Trophoblast cell (in vitro differentiated cells and primary cell): ENCODE measurements around the gene PLK5.

ENCODE experiments used
- DNase-seq, 2 donors: peaks; one replicate each; pipeline ENCODE4 v3.0.0-alpha.2; 2016
- H2AFZ ChIP-seq: 2 replicates; pipeline ENCODE4 v1.6.1; 2013; ENCODE audit warnings: low read length, moderate library complexity, mild to moderate bottlenecking; ENCODE audit not compliant: insufficient read depth, poor library complexity
- H2AK5ac ChIP-seq: 2 replicates; pipeline ENCODE4 v1.6.1; 2013; ENCODE audit warnings: mild to moderate bottlenecking, low read length
- H2BK120ac ChIP-seq: 2 replicates; pipeline ENCODE4 v1.6.1; 2013; ENCODE audit warnings: low read length, mild to moderate bottlenecking, moderate library complexity; ENCODE audit not compliant: insufficient read depth, poor library complexity
- H2BK12ac ChIP-seq: 2 replicates; pipeline ENCODE4 v1.6.1; 2013; ENCODE audit warnings: mild to moderate bottlenecking, low read length, moderate library complexity
- H2BK5ac ChIP-seq: 2 replicates; pipeline ENCODE4 v1.6.1; 2013; ENCODE audit warnings: low read length, low read depth, moderate library complexity, mild to moderate bottlenecking; ENCODE audit not compliant: poor library complexity
- H3K14ac ChIP-seq: 2 replicates; pipeline ENCODE4 v1.6.1; 2013; ENCODE audit warnings: mild to moderate bottlenecking, low read length
- H3K18ac ChIP-seq: 2 replicates; pipeline ENCODE4 v1.6.1; 2013; ENCODE audit warnings: mild to moderate bottlenecking, low read length
- H3K23ac ChIP-seq: 2 replicates; pipeline ENCODE4 v1.6.1; 2013; ENCODE audit warnings: low read length
- H3K27ac ChIP-seq: 2 replicates; pipeline ENCODE4 v1.5.1; 2013; ENCODE audit warnings: low read depth, mild to moderate bottlenecking, inconsistent platforms, low read length, moderate library complexity
- H3K27me3 ChIP-seq: 2 replicates; pipeline ENCODE4 v1.6.1; 2013; ENCODE audit warnings: inconsistent platforms, mild to moderate bottlenecking, low read length, moderate library complexity; ENCODE audit not compliant: insufficient read depth
- H3K36me3 ChIP-seq, 2 experiments: 1 replicate in 1 of 2; 2 replicates in 1 of 2; pipeline ENCODE4 v1.6.1; 2013; ENCODE audit warnings: low read length in 2 of 2, mild to moderate bottlenecking in 2 of 2, moderate library complexity in 1 of 2; ENCODE audit not compliant: insufficient read depth in 2 of 2, control insufficient read depth in 1 of 2
- H3K4ac ChIP-seq: 2 replicates; pipeline ENCODE4 v1.6.1; 2013; ENCODE audit warnings: low read depth, mild to moderate bottlenecking, low read length, moderate library complexity
- H3K4me1 ChIP-seq, 2 experiments: 1 replicate in 1 of 2; 2 replicates in 1 of 2; pipeline ENCODE4 v1.6.1; 2013; ENCODE audit warnings: low read length in 2 of 2, mild to moderate bottlenecking in 2 of 2, moderate library complexity in 1 of 2; ENCODE audit not compliant: insufficient read depth in 2 of 2, control insufficient read depth in 1 of 2
- H3K4me2 ChIP-seq: 2 replicates; pipeline ENCODE4 v1.6.1; 2013; ENCODE audit warnings: inconsistent platforms, mild to moderate bottlenecking, low read length, moderate library complexity
- H3K4me3 ChIP-seq: 2 replicates; pipeline ENCODE4 v1.5.1; 2013; ENCODE audit warnings: mild to moderate bottlenecking, low read depth, low read length, inconsistent platforms
- H3K79me1 ChIP-seq: one replicate; pipeline ENCODE4 v1.6.1; 2013; ENCODE audit warnings: low read length
- H3K79me2 ChIP-seq: 2 replicates; pipeline ENCODE4 v1.6.1; 2013; ENCODE audit warnings: low read length, mild to moderate bottlenecking; ENCODE audit not compliant: control insufficient read depth, insufficient read depth, poor library complexity
- H3K9ac ChIP-seq: 2 replicates; pipeline ENCODE4 v1.6.1; 2013; ENCODE audit warnings: mild to moderate bottlenecking, low read length
- H3K9me3 ChIP-seq: 2 replicates; pipeline ENCODE4 v1.6.1; 2013; ENCODE audit warnings: low read depth, mild to moderate bottlenecking, control low read depth, inconsistent platforms, low read length; ENCODE audit not compliant: insufficient read depth
- H4K12ac ChIP-seq: 2 replicates; pipeline ENCODE4 v1.6.1; 2013; ENCODE audit warnings: low read depth, mild to moderate bottlenecking, low read length, moderate library complexity
- H4K8ac ChIP-seq: 2 replicates; pipeline ENCODE4 v1.6.1; 2013; ENCODE audit warnings: low read depth, mild to moderate bottlenecking, low read length, moderate library complexity
- H4K91ac ChIP-seq: one replicate; pipeline ENCODE4 v1.6.1; 2013; ENCODE audit warnings: low read depth, mild to moderate bottlenecking, low read length, moderate library complexity
- WGBS: extraction: QIAGEN DNeasy Blood & Tissue Kit; methylation state at CpG from one replicate; pipeline ENCODE4 v1.1.7; 2013; ENCODE audit warnings: missing lambda C conversion rate; ENCODE audit not compliant: insufficient read length, insufficient coverage; ENCODE audit errors: extremely low coverage; 5-methylcytosine and 5-hydroxymethylcytosine counted together

PLK5 gene

DNA sequence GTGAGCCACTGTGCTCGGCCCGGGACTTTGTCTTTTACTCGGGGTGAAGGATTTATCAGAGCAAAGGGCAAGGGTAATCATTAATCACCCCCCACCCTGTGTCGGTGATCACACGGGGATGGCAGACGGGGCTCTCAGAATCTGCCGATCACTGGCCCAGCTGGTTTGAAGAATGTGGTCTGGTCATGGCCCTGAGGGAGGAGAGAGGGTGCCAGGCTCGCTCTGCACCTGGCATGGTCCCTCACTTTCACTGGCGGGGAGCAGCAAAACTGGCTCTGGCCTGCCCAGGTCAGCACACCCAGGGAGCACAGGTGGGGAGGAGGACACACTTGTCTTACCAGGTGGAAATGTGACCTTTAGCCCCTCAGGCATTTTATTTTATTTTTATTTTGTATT lies 22.7 kb upstream of the PLK5 start:
- no CpG with 5 or more reads among the region's 9 CpGs for WGBS
- H3K18ac ChIP-seq: no peak overlapping the region

DNA sequence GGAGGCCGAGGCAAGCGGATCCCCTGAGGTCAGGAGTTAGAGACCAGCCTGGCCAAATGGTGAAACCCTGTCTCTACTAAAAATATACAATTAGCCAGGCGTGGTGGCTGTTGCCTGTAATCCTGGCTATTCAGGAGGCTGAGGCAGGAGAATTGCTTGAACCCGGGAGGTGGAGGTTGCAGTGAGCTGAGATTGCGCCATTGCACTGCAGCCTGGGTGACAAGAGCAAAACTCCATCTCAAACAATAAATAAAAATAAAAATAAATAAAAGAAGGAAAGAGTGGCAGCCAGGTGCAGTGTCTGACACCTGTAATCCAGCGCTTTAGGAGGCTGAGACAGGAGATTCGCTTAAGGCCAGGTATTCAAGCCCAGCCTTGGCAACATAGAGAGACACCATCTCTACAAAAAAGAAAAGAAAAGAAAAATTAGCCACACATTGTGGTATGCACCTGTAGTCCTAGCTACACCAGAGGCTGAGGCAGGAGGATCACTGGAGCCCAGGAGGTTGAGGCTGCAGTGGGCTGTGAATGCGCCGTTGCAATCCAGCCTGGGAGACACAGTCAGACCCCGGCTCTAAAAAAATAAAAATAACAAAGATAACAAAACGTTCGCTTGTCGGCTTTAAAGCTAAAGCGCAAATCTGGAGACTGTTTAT lies 21.3 kb upstream of the PLK5 start:
- Histone ChIP-seq H3K14ac (no peak overlapping the region), H3K4me1 (peaks cover 2 to 6% of the 10 kb centered on the region in 2 experiments), H4K8ac (no peak overlapping the region), H2BK12ac (no peak overlapping the region), H3K27ac (no peak overlapping the region), H3K4me3 (no peak overlapping the region), H2BK5ac (no peak overlapping the region), H2AK5ac (no peak overlapping the region), H3K18ac (no peak overlapping the region), H3K9me3 (peaks cover 16% of the 10 kb centered on the region), H3K36me3 (no peaks in the 10 kb centered on the region), H2BK120ac (no peak overlapping the region), H4K91ac (no peak overlapping the region), H2AFZ (no peak overlapping the region), H3K27me3 (no peaks in the 10 kb centered on the region), H3K79me1 (peaks cover 3% of the 10 kb centered on the region), H3K23ac (no peak overlapping the region), H3K9ac (no peak overlapping the region), H3K4ac (no peak overlapping the region), H3K4me2 (no peak overlapping the region), H4K12ac (no peak overlapping the region), H3K79me2 (no peaks in the 10 kb centered on the region)
- no peak for DNase-seq
- no CpG with 5 or more reads among the region's 14 CpGs for WGBS

More for the DNA sequence above, 22.7 kb upstream of the PLK5 start:
- Histone ChIP-seq H3K4me2 (no peak overlapping the region), H3K79me1 (no peaks in the 10 kb centered on the region), H3K4me1 (peaks cover 2 to 5% of the 10 kb centered on the region in 2 experiments), H4K91ac (no peak overlapping the region), H3K9me3 (peaks cover 12% of the 10 kb centered on the region), H2AFZ (no peak overlapping the region), H3K36me3 (no peaks in the 10 kb centered on the region), H2BK5ac (no peak overlapping the region), H4K12ac (no peak overlapping the region), H4K8ac (no peak overlapping the region), H2BK120ac (no peak overlapping the region), H3K9ac (no peak overlapping the region), H3K27me3 (no peaks in the 10 kb centered on the region), H2AK5ac (no peak overlapping the region), H3K14ac (no peak overlapping the region), H3K79me2 (no peaks in the 10 kb centered on the region), H3K27ac (no peak overlapping the region), H3K23ac (no peak overlapping the region), H3K4ac (no peak overlapping the region), H3K4me3 (no peak overlapping the region), H2BK12ac (no peak overlapping the region)
- no peak for DNase-seq

DNA sequence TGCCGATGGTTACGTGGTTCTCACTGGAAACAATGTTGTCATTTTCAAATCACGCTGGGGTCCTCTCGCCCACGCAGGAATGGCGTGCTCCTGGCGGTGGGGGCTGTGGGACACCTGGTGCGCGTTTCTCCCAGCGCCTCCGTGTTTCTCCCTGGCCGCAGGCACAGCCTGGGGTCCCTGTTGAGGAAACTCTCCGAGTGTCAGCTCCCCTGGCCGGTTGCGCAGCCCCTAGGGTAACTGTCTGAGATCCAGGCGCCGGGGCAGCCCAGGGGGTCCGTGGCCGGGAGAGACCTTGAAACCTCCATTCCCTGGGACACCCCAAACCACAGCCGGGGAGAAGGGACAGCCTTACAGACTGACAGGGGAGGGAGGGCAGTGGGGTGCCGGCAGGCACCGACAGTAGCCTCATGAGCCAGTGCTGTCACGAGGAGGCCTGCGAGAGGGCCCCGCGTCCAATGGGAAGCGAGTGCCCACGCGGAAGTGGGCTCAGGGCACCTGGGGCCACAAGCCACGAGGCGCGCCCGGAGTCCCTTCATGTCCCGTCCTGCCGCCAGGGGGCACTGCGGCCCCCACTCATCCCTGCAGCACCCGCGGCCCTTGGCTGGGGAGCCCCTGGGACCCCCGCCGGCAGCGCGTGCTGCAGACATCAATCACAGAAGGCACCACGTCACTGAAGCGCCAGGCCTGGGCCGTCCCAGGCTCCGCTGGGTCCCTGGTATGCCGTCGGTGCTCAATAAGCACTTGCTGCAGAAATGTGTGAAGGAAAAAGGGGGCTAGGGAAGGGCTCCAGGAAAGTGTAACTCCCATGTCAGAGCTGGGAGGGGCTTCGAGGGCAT lies 20.6 kb upstream of the PLK5 start:
- Histone ChIP-seq H3K14ac (no peak overlapping the region), H3K18ac (no peak overlapping the region), H2BK120ac (no peak overlapping the region), H4K91ac (no peak overlapping the region), H3K4me3 (no peak overlapping the region), H4K12ac (no peak overlapping the region), H2AFZ (no peak overlapping the region), H2AK5ac (no peak overlapping the region), H3K9me3 (peaks cover 16% of the 10 kb centered on the region), H3K9ac (no peak overlapping the region), H2BK5ac (no peak overlapping the region), H4K8ac (no peak overlapping the region), H3K79me1 (peaks cover 6% of the 10 kb centered on the region), H3K23ac (no peak overlapping the region), H3K4me1 (peaks cover 2 to 6% of the 10 kb centered on the region in 2 experiments), H3K36me3 (no peaks in the 10 kb centered on the region), H2BK12ac (no peak overlapping the region), H3K27ac (no peak overlapping the region), H3K4me2 (no peak overlapping the region), H3K27me3 (no peaks in the 10 kb centered on the region), H3K79me2 (peaks cover 2% of the 10 kb centered on the region), H3K4ac (no peak overlapping the region)
- DNase-seq: peak in 1 of 2 donors; percentile 54
- WGBS: no CpG with 5 or more reads among the region's 49 CpGs

GRCh38 chr19:1503925-1504773 lies 19.7 kb upstream of the PLK5 start:
- Histone ChIP-seq H3K14ac (no peak overlapping the region), H2BK5ac (no peak overlapping the region), H3K18ac (no peak overlapping the region), H4K91ac (no peak overlapping the region), H3K79me1 (peaks cover 6% of the 10 kb centered on the region), H2AK5ac (no peak overlapping the region), H2BK12ac (no peak overlapping the region), H4K8ac (no peak overlapping the region), H3K9ac (no peak overlapping the region), H3K4me1 (peaks cover 2 to 6% of the 10 kb centered on the region in 2 experiments), H3K4ac (no peak overlapping the region), H2AFZ (no peak overlapping the region), H3K79me2 (peaks cover 2% of the 10 kb centered on the region), H3K36me3 (no peaks in the 10 kb centered on the region), H3K4me3 (no peak overlapping the region), H2BK120ac (no peak overlapping the region), H3K4me2 (no peak overlapping the region), H3K27me3 (no peaks in the 10 kb centered on the region), H3K9me3 (peaks cover 19% of the 10 kb centered on the region), H3K23ac (no peak overlapping the region), H3K27ac (no peak overlapping the region), H4K12ac (no peak overlapping the region)
- WGBS: no CpG with 5 or more reads among the region's 23 CpGs
- DNase-seq: no peak
